ENCODE measurements around the gene YPEL1. TPM values are rescaled to one million over a fixed set of nuclear protein-coding genes. Genes with fewer than 3 reads are reported as not detected.
A peak's percentile ranks its signal among the peaks of the same experiment; 100 is the strongest.
"Not testable (repeated sequence)": the region's sequence is repeated elsewhere in the genome, so short reads cannot be mapped to it uniquely, and the experiment has no call there.

Gene YPEL1
- total RNA-seq, 2 donors from 2014 or later = 20.1 to 25.2 TPM

- ATAC-seq (ENCODE audit: insufficient number of reproducible peaks, low FRiP score, low read depth) = no peak
- H3K9me3 ChIP-seq = no peaks in the 10 kb centered on the region
- no peaks in the 10 kb centered on the region for H3K27me3 ChIP-seq (replicated peaks; ENCODE audit: insufficient read depth)
- H3K27ac ChIP-seq = no peak overlapping the region
- peaks cover 11 to 22% of the 10 kb centered on the region in 2 donors for H3K4me1 ChIP-seq (ENCODE audit: control insufficient read depth in 1 of 2, low read depth in 2 of 2)
- no peak for TF ChIP-seq CTCF (IDR thresholded peaks at IDR 0.05)
- no peak overlapping the region for H3K4me3 ChIP-seq
- no peak for DNase-seq (ENCODE audit: low spot score)
- H3K36me3 ChIP-seq = peaks cover 35% of the 10 kb centered on the region
Observed at GRCh38 chr22:21693333-21693998, 42.1 kb downstream of the YPEL1 start.

GRCh38 chr22:21692856-21693255, 42.7 kb downstream of the YPEL1 start:
- not testable (repeated sequence) for DNase-seq (ENCODE audit: low spot score); H3K27ac ChIP-seq; H3K27me3 ChIP-seq (replicated peaks; ENCODE audit: insufficient read depth); H3K4me3 ChIP-seq; ATAC-seq (ENCODE audit: insufficient number of reproducible peaks, low FRiP score, low read depth); H3K9me3 ChIP-seq
- Histone ChIP-seq H3K36me3 (peaks cover 41% of the 10 kb centered on the region), H3K4me1 (ENCODE audit: control insufficient read depth in 1 of 2, low read depth in 2 of 2) (peaks cover 5 to 16% of the 10 kb centered on the region in 2 donors)

- DNase-seq (ENCODE audit: low spot score) = no peak
- Histone ChIP-seq H3K4me1 (ENCODE audit: control insufficient read depth in 1 of 2, low read depth in 2 of 2) (peaks cover 3 to 5% of the 10 kb centered on the region in 2 donors), H3K9me3 (no peaks in the 10 kb centered on the region), H3K4me3 (no peak overlapping the region), H3K27ac (no peak overlapping the region), H3K36me3 (peaks cover 47% of the 10 kb centered on the region), H3K27me3 (replicated peaks; ENCODE audit: insufficient read depth) (no peaks in the 10 kb centered on the region)
- no peak for TF ChIP-seq CTCF (IDR thresholded peaks at IDR 0.05)
- no peak for ATAC-seq (ENCODE audit: insufficient number of reproducible peaks, low FRiP score, low read depth)
Observed at GRCh38 chr22:21691816-21692215, 43.8 kb downstream of the YPEL1 start.

GRCh38 chr22:21690401-21690801, 45.2 kb downstream of the YPEL1 start:
- no peak for TF ChIP-seq CTCF (IDR thresholded peaks at IDR 0.05)
- no peaks in the 10 kb centered on the region for H3K9me3 ChIP-seq
- no peaks in the 10 kb centered on the region for H3K27me3 ChIP-seq (replicated peaks; ENCODE audit: insufficient read depth)
- H3K4me1 ChIP-seq (ENCODE audit: control insufficient read depth in 1 of 2, low read depth in 2 of 2) = peaks cover 0 to 3% of the 10 kb centered on the region in 2 donors
- H3K27ac ChIP-seq = peak overlapping the region; percentile 34 to 61
- peaks cover 49% of the 10 kb centered on the region for H3K36me3 ChIP-seq
- ATAC-seq (ENCODE audit: insufficient number of reproducible peaks, low FRiP score, low read depth) (no peak), DNase-seq (ENCODE audit: low spot score) (no peak)
- H3K4me3 ChIP-seq = no peak overlapping the region

GRCh38 chr22:21688706-21689381, 46.8 kb downstream of the YPEL1 start:
- ATAC-seq (ENCODE audit: insufficient number of reproducible peaks, low FRiP score, low read depth) (no peak), DNase-seq (ENCODE audit: low spot score) (no peak)
- no peak overlapping the region for H3K27ac ChIP-seq
- no peaks in the 10 kb centered on the region for H3K9me3 ChIP-seq
- H3K27me3 ChIP-seq (replicated peaks; ENCODE audit: insufficient read depth) = no peaks in the 10 kb centered on the region
- no peak for TF ChIP-seq CTCF (IDR thresholded peaks at IDR 0.05)
- peaks cover 0 to 3% of the 10 kb centered on the region in 2 donors for H3K4me1 ChIP-seq (ENCODE audit: control insufficient read depth in 1 of 2, low read depth in 2 of 2)
- peaks cover 49% of the 10 kb centered on the region for H3K36me3 ChIP-seq
- H3K4me3 ChIP-seq = no peak overlapping the region

All from thoracic aorta (tissue), 2 donors.